NK-92 (cell line): ENCODE data around the gene EP300.
"Not testable (repeated sequence)": the region's sequence is repeated elsewhere in the genome, so short reads cannot be mapped to it uniquely, and the experiment has no call there.

Source experiments
- DNase-seq: peaks from one replicate; lab custom pipeline; 2025; ENCODE audit not compliant: unreplicated experiment; lab: John Stamatoyannopoulos, UW

EP300 gene

DNA sequence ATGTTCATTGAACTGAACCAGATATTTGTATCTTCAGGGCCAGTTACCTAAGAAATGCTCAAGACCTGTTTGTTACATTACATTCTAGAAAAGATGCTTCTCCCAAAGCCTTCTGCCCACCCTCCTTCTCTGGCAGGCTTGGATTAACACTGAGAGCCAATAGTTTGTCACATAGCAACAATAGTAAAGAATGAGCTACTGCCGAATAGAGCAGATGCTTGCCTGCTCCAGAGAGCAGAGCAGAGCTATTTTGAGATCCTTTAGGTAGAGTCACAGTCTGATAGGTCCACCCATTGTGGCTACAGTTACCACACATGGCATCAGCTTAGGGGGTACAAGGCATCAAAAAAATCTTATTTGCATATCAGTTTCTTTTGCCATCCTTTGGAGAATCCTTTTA lies 13.5 kb upstream of the EP300 start:
- DNase-seq, result no peak

DNA sequence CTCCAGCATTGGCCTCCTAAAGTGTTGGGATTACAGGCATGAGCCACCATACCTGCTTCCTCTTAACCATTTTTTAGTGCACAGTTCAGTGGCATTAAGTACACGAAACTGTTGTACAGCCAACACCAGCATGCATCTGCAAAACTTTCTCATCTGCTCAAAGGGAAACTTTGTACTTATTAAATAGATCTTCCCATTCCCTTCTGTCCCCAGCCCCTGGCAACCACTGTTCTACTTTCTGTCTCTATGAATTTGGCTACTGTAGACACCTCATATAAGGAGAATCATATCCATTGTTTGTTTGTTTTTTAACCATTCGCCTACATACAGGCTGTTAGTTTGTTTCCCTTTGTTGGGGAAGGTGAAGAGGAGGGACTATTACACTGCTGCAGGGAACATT lies 6.5 kb upstream of the EP300 start:
- no peak for DNase-seq

DNA sequence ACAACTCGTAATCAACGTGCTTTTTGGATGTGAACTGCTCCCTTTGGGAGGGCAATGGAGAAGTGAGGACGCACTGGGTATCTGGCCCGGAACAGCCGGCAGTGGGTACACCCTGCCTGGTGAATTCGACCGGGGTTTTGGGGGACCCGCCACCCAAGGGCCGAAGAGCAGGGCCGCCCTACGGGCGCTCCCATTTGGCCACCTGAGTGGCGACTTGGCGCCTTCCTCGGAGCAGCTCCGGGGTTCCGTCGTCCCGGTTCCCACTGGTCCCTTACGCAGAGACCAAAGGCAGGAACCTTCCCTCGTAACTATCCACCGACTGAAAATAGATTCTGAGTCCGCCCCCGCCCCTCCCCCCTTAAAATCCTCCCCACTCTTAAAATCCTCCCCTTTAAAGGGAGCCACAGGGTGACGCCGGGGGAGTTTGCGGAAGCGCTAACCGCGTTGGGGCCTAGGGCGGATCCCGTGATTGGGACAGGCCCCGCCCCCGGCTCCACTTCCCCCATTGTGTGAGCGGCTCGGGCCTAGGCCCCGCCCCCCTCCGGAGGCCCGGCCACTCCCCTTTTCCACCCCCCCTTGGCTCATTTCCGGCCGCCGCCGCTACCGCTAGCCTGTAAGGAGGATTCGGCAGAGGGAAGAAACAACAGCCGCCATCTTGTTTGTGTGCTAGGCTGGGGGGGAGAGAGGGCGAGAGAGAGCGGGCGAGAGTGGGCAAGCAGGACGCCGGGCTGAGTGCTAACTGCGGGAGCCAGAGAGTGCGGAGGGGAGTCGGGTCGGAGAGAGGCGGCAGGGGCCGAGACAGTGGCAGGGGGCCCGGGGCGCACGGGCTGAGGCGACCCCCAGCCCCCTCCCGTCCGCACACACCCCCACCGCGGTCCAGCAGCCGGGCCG lies 1.0 kb upstream of the EP300 start:
- DNase-seq, result peak; percentile 91

- DNase-seq, result no peak
Measured at GRCh38 chr22:41092847-41093411, 537 bp downstream of the EP300 start.

GRCh38 chr22:41094041-41094593 lies 1.7 kb downstream of the EP300 start:
- no peak for DNase-seq

- no peak for DNase-seq
Measured at GRCh38 chr22:41096391-41096790, 4.0 kb downstream of the EP300 start.

DNA sequence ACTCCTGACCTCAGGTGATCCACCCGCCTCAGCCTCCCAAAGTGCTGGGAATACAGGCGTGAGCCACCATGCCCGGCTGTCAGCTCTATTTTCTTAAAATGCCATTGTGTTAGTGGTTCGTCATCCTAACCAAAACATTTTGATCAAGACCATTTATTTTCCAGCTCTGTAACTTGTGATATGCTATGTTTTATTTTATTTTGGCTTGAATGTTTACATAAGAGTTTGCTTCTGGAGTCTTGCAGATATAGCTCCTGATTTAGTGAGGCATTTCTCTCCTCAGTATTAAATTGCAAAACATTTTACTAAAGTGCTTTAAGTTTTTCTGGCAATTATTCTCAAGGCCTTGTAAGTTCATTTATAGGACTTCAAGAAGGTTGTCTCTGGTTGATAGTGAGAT lies 4.4 kb downstream of the EP300 start:
- no peak for DNase-seq

- no peak for DNase-seq
Measured at GRCh38 chr22:41099036-41099435, 6.6 kb downstream of the EP300 start.

GRCh38 chr22:41106122-41106968 lies 14.0 kb downstream of the EP300 start:
- no peak for DNase-seq

DNA sequence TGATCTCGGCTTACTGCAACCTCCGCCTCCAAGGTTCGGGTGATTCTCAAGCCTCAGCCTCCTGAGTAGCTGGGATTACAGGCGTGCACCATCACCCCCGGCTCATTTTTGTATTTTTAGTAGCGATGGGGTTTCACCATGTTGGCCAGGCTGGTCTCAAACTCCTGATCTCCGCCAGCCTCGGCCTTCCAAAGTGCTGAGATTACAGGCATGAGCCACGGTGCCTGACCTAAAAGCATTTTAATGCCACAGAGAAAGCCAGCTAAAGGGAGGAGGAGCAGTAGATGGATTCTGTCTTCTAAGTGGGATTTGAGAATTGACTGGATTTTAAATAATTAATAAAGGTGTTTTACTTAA lies 14.6 kb downstream of the EP300 start:
- not testable (repeated sequence) for DNase-seq

GRCh38 chr22:41110968-41111367 lies 18.6 kb downstream of the EP300 start:
- no peak for DNase-seq

DNA sequence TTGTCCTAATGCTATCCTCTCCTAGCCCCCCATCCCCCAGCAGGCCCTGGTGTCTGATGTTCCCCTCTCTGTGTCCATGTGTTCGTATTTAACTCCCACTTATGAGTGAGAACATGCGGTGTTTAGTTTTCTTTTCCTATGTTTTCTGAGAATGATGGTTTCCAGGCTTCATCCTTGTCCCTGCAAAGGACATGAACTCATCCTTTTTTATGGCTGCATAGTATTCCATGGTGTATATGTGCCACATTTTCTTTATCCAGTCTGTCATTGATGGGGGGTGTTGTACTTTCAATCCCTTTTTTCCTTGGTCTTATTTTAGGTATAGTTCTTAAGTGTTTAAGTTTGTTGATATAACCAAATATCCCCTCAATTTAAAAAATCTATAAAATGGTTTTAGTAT lies 23.9 kb downstream of the EP300 start:
- DNase-seq, result no peak

GRCh38 chr22:41117127-41117965 lies 25.0 kb downstream of the EP300 start:
- DNase-seq, result no peak

DNA sequence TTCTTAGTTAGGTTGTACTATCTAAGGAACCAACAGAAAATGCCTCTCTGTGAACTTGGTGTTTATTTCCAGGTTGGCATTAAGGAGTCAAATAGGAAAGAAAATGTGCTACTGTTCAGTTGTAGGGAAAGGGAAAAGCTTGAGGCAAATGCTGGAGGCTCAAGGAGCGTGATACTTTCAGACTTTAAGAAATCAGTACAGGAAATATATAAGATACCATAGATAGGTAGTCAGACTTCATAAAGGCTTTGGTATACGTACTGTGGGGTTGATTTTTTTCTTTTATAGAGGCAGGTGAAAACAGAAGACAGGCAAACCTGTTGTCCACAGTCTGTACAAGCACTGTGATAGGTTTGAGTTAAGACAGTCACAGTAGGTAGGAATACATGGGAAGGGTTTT lies 30.8 kb downstream of the EP300 start:
- DNase-seq, result no peak

GRCh38 chr22:41124086-41124485 lies 31.7 kb downstream of the EP300 start:
- DNase-seq, result no peak

DNA sequence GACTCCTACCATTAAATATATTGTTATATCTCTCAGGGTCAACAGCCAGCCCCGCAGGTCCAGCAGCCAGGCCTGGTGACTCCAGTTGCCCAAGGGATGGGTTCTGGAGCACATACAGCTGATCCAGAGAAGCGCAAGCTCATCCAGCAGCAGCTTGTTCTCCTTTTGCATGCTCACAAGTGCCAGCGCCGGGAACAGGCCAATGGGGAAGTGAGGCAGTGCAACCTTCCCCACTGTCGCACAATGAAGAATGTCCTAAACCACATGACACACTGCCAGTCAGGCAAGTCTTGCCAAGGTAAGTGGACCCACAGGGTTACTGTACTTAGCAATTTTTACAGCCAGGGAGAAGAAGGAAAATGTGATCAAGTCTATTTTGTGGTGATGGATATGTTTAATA lies 35.1 kb downstream of the EP300 start:
- DNase-seq, result no peak

GRCh38 chr22:41128606-41129005 lies 36.2 kb downstream of the EP300 start:
- no peak for DNase-seq

- DNase-seq, result no peak
Measured at GRCh38 chr22:41132550-41132949, 40.2 kb downstream of the EP300 start.

DNA sequence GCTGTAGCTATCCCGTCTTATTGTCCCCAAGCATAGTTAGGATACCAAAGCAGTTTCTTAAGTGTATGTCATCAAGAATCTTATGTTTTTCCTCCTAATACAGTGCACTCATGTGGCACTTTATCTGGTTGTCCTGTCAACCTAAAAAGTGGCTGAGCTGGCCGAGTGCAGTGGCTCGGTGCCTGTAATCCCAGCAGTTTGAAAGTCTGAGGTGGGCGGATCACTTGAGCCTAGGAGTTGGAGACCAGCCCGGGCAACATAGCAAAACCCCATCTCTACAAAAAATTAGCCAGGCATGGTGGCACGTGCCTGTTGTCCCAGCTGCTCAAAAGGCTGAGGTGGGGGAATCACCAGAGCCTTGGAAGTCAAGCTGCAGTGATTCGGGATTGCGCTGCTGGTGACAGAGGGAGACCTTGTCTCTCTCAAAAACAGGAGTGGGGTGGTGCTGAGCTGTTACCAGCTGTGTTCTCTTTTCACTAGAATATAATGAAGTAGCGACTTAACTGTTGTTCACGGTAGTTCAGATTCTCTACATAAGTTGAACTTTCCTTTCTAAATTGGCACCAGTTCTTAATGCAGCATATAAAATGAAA lies 48.1 kb downstream of the EP300 start:
- DNase-seq, result no peak

GRCh38 chr22:41145921-41146320 lies 53.5 kb downstream of the EP300 start:
- not testable (repeated sequence) for DNase-seq
